Fibroblast of mammary gland (primary cell): ENCODE data around the gene TMEM132E.

Experiments used
- DNase-seq: peaks from one replicate; pipeline ENCODE4 v3.0.0-alpha.2; 2010; ENCODE audit warnings: low read depth
- H3K4me3 ChIP-seq: 2 replicates; pipeline ENCODE4 v1.5.1; 2011; ENCODE audit warnings: low read depth, mild to moderate bottlenecking, low read length, moderate library complexity; ENCODE audit not compliant: control insufficient read depth
- CTCF ChIP-seq: conservative IDR thresholded peaks from 2 replicates; pipeline ENCODE4 v1.5.1; 2011; ENCODE audit warnings: low read depth, low read length, inconsistent platforms; ENCODE audit not compliant: control insufficient read depth, insufficient read depth

The TMEM132E gene

GRCh38 chr17:34647511-34647910, 68.1 kb downstream of the TMEM132E start:
- no peak for TF ChIP-seq CTCF
- no peak for DNase-seq
- no peak overlapping the region for H3K4me3 ChIP-seq

GRCh38 chr17:34650051-34650750, 70.8 kb downstream of the TMEM132E start:
- TF ChIP-seq CTCF, result no peak
- no peak for DNase-seq
- H3K4me3 ChIP-seq, result no peak overlapping the region

- no peak for DNase-seq
- H3K4me3 ChIP-seq, result no peak overlapping the region
- no peak for TF ChIP-seq CTCF
Measured at GRCh38 chr17:34651402-34651811, 72.0 kb downstream of the TMEM132E start.

- no peak overlapping the region for H3K4me3 ChIP-seq
- DNase-seq, result no peak
- TF ChIP-seq CTCF, result no peak
Measured at GRCh38 chr17:34652021-34652555, 72.7 kb downstream of the TMEM132E start.

- H3K4me3 ChIP-seq, result no peak overlapping the region
- DNase-seq, result no peak
- no peak for TF ChIP-seq CTCF
Measured at GRCh38 chr17:34653511-34653910, 74.1 kb downstream of the TMEM132E start.

GRCh38 chr17:34654276-34654880, 75.0 kb downstream of the TMEM132E start:
- TF ChIP-seq CTCF, result no peak
- H3K4me3 ChIP-seq, result no peak overlapping the region
- DNase-seq, result no peak
